AG04450 (cell line): ENCODE results near the gene PLPP6. TPM values are rescaled to one million over a fixed set of nuclear protein-coding genes. Genes with fewer than 3 reads are reported as not detected.
A peak's percentile ranks its signal among the peaks of the same experiment; 100 is the strongest.

ENCODE experiments used
- CTCF ChIA-PET: fragments of 300-600, 350-600 bp; formaldehyde crosslinking; extraction: SDS; loops from one replicate; lab custom pipeline; 2022; ENCODE audit warnings: antibody characterized with exemption, inconsistent platforms; lab: Charles Lee
- POLR2A ChIA-PET: fragments of 350-600 bp; formaldehyde crosslinking; extraction: SDS; loops from one replicate; lab custom pipeline; 2021; ENCODE audit warnings: antibody characterized with exemption, inconsistent platforms; lab: Yijun Ruan, JAX
- DNase-seq: peaks from one replicate; pipeline ENCODE4 v3.0.0-alpha.2; 2011; ENCODE audit warnings: low read depth, low spot score
- H3K27ac ChIP-seq: one replicate; pipeline ENCODE4 v1.5.1; 2012; ENCODE audit warnings: low read depth, low read length, control low read depth
- H3K27me3 ChIP-seq: one replicate; pipeline ENCODE4 v1.6.0; 2012; ENCODE audit warnings: low read length; ENCODE audit not compliant: control insufficient read depth, insufficient read depth
- H3K4me3 ChIP-seq: 2 replicates; pipeline ENCODE4 v1.5.1; 2011; ENCODE audit warnings: mild to moderate bottlenecking, low read depth, low read length, control low read depth
- H3K9me3 ChIP-seq: 2 replicates; pipeline ENCODE4 v1.5.1; 2012; ENCODE audit warnings: low read length; ENCODE audit not compliant: control insufficient read depth, insufficient read depth
- polyA plus RNA-seq: library from polyadenylated mRNA; depleted of rRNA; stranded (reverse); fragments of >200 nt; gene quantifications from 2 replicates; pipeline ENCODE4 v1.2.3, GENCODE V29; 2011
- TF ChIP-seq, protein P1 (sequence below): IDR thresholded peaks from 2 replicates; pipeline ENCODE4 v1.5.1; 2011; ENCODE audit warnings: low read depth, low read length, control low read depth, inconsistent platforms

PLPP6 gene
- polyA plus RNA-seq, 1 experiment, result 12.1 TPM

DNA sequence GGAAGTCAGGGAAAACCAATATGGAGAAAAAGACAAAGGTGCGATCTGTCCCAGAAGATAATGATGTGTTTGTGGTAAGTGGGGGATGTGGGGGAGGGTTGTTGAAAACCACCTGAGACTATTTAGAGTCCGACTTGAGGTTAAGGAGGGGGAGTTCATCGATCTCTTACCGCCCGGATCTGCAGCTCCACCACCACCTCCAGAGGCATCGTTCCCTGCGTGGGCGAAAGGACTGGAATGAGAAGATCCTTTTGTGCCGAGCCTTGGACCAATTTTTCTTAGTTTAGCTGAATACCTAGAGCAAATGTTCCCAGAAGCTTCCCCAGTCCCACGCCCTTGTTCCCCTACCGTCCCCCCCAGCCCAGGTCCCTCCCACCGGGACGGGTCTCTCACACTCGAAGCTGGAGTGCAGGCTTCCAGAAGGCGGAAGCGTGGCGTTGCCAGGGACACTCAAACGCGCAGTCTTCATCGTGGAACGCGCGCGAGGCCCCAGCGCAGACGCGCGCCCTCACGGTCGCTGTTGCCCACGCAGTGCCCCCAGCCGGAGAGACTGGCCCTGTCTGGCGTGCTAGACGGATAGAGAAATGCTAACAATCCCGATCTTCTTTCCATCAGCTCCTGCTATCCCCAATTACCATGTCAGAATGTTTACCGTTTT lies 4.1 kb downstream of the PLPP6 start, which contains the start of gene SPATA6L:
TSS of gene SPATA6L (minus strand) at position 439 of the 658 bp plus-strand sequence. CDS start at position 209, 230 bp downstream.
- TF ChIP-seq, protein P1, sequence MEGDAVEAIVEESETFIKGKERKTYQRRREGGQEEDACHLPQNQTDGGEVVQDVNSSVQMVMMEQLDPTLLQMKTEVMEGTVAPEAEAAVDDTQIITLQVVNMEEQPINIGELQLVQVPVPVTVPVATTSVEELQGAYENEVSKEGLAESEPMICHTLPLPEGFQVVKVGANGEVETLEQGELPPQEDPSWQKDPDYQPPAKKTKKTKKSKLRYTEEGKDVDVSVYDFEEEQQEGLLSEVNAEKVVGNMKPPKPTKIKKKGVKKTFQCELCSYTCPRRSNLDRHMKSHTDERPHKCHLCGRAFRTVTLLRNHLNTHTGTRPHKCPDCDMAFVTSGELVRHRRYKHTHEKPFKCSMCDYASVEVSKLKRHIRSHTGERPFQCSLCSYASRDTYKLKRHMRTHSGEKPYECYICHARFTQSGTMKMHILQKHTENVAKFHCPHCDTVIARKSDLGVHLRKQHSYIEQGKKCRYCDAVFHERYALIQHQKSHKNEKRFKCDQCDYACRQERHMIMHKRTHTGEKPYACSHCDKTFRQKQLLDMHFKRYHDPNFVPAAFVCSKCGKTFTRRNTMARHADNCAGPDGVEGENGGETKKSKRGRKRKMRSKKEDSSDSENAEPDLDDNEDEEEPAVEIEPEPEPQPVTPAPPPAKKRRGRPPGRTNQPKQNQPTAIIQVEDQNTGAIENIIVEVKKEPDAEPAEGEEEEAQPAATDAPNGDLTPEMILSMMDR, result no peak
- ChIA-PET CTCF (interaction anchor here (0.5 to 1.1 kb wide), 5 partner anchors 13 to 924 kb away, joined by 3 to 6 read pairs (median 3); partner anchors contain the start of gene CDC37L1), POLR2A (interaction anchor here (1.2 kb wide), 1 partner anchor 13 kb away, joined by 3 read pairs; the partner anchor contains the start of gene CDC37L1)
- peak within 1 kb of the TSS; percentile 13 for H3K27ac ChIP-seq
- DNase-seq, result no peak
- peak within 1 kb of the TSS; percentile 60 for H3K4me3 ChIP-seq
- no peaks in the 10 kb centered on the region for H3K27me3 ChIP-seq
- H3K9me3 ChIP-seq, result no peaks in the 10 kb centered on the region; the same call in 1 of the 2 replicates

- no peaks in the 10 kb centered on the region; the same call in 1 of the 2 replicates for H3K9me3 ChIP-seq
- no peak for DNase-seq
- H3K27ac ChIP-seq, result no peak overlapping the region
- TF ChIP-seq, protein P1, result no peak
- no peaks in the 10 kb centered on the region for H3K27me3 ChIP-seq
- H3K4me3 ChIP-seq, result no peak overlapping the region
- ChIA-PET POLR2A (no interaction called here), CTCF (no interaction called here)
Measured at GRCh38 chr9:4667681-4668080, 5.6 kb downstream of the PLPP6 start.

DNA sequence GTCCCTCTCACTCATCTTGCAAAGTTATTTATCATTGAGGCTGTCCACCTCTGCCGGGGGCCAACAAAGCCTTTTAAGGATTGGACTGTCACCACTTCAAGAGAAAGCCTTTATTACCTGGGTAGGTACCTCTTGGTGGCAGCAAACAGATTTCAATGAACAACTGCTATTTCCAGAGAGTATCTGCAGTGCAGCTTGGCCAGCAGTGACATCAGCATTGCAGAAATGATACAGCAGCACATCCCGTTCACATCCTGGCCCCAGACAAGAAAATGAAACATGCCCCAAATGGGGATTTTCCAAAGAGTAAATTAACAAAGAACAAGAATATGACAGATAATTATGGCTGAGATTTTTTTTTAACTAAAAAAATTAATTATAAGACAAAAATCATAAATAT lies 6.5 kb downstream of the PLPP6 start:
- ChIA-PET CTCF (no interaction called here), POLR2A (no interaction called here)
- Histone ChIP-seq H3K27me3 (no peaks in the 10 kb centered on the region), H3K4me3 (no peak overlapping the region), H3K9me3 (no peaks in the 10 kb centered on the region), H3K27ac (no peak overlapping the region)
- TF ChIP-seq, protein P1, result no peak
- DNase-seq, result no peak

DNA sequence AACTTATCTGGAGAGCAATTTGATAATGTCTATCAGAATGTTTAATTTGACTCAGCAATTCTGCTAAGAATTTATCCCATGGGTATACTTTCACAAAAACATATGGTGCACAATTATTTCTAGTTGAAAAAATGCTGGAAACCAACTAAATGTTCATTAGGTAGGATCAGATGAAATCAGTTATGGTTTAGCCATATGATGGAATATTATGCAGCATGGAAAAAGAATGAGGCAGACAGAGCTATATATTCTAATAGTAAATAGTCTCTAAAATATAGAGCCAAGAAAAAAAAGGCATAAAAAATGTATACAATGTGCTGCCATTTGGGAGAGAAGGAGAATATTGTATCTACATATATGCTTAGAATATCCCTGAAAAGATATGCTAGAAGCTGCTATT lies 7.8 kb downstream of the PLPP6 start:
- H3K27ac ChIP-seq, result no peak overlapping the region
- H3K4me3 ChIP-seq, result no peak overlapping the region
- no peaks in the 10 kb centered on the region for H3K27me3 ChIP-seq
- no peaks in the 10 kb centered on the region for H3K9me3 ChIP-seq
- DNase-seq, result no peak
- CTCF ChIA-PET, result no interaction called here
- POLR2A ChIA-PET, result no interaction called here
- TF ChIP-seq, protein P1, result no peak

DNA sequence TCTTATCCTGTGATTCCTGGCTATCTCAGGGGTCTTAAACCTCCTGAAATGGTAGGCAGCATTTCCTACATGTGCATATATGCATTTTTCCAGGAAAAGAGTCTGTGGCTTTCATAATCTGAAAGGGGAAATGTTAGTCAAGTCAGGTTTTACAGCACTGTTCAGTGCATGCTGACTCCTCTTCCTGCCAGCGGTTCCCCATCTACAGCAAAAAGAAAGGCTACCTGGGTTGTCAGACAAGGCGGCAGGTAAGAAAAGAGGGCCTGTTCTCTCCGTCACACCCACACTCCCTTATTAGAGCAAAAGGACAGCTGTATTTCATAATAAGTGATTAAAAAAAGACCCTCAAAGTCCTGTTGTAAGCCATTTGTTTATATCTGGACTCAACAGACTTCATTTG lies 8.5 kb downstream of the PLPP6 start:
- H3K9me3 ChIP-seq, result no peaks in the 10 kb centered on the region
- ChIA-PET POLR2A (no interaction called here), CTCF (no interaction called here)
- no peaks in the 10 kb centered on the region for H3K27me3 ChIP-seq
- no peak for DNase-seq
- TF ChIP-seq, protein P1, result no peak
- no peak overlapping the region for H3K27ac ChIP-seq
- no peak overlapping the region for H3K4me3 ChIP-seq
